K562 (cell line): ENCODE measurements around the gene TRAPPC1. TPM values are rescaled to one million over a fixed set of nuclear protein-coding genes. Genes with fewer than 3 reads are reported as not detected.

Experiments
- BCL6 ChIP-seq: fragments of 250-450 bp; sonication (Bioruptor Pico); IDR thresholded peaks from 2 replicates; pipeline ENCODE4 v1.4.0; 2020
- CHD4 ChIP-seq: fragments of 200-600 bp; sonication (generic); IDR thresholded peaks from 3 replicates; pipeline ENCODE4 v1.6.1; 2012; ENCODE audit warnings: low read depth, mild to moderate bottlenecking, mixed read lengths, low read length, inconsistent platforms; ENCODE audit not compliant: insufficient read depth, insufficient replicate concordance, poor library complexity, severe bottlenecking
- ELF2 ChIP-seq: fragments of 250-450 bp; sonication (Bioruptor Pico); IDR thresholded peaks from 2 replicates; pipeline ENCODE4 v1.5.0; 2021; ENCODE audit warnings: mild to moderate bottlenecking
- ELK1 ChIP-seq: sonication (generic); formaldehyde crosslinking; IDR thresholded peaks from 2 replicates; pipeline ENCODE4 v1.8.1; 2022; ENCODE audit warnings: missing genetic modification reagents
- FUS ChIP-seq: fragments of 200-400 bp; formaldehyde crosslinking; optimal IDR thresholded peaks from 2 replicates; pipeline ENCODE3; 2017; ENCODE audit warnings: low read depth, low read length
- HNRNPK ChIP-seq: fragments of 200-400 bp; formaldehyde crosslinking; IDR thresholded peaks from one replicate; pipeline ENCODE4 v1.6.1; 2018; ENCODE audit warnings: mild to moderate bottlenecking, low read depth, low read length; ENCODE audit not compliant: poor library complexity, severe bottlenecking
- MAZ ChIP-seq, 2 experiments: fragments of 450-650 bp in 1 of 2; sonication (generic) in 1 of 2; formaldehyde crosslinking; IDR thresholded peaks in 1 of 2; conservative IDR thresholded peaks in 1 of 2; 2 replicates each; pipeline versions ENCODE4 v1.4.0 to v1.5.0; 2020; ENCODE audit warnings: mild to moderate bottlenecking in 1 of 2, missing genetic modification reagents in 1 of 2
- RUNX1 ChIP-seq: sonication (generic); IDR thresholded peaks from 2 replicates; pipeline ENCODE4 v1.6.1; 2016; ENCODE audit warnings: antibody characterized with exemption, low read depth
- SP1 ChIP-seq: sonication (generic); formaldehyde crosslinking; IDR thresholded peaks from 2 replicates; pipeline ENCODE4 v1.8.1; 2022; ENCODE audit warnings: mild to moderate bottlenecking, missing genetic modification reagents
- THAP12 ChIP-seq: fragments of 250-450 bp; sonication (Bioruptor Pico); IDR thresholded peaks from 2 replicates; pipeline ENCODE4 v1.9.0; 2021; ENCODE audit warnings: mild to moderate bottlenecking, inconsistent platforms
- U2AF1 ChIP-seq: fragments of 200-400 bp; formaldehyde crosslinking; optimal IDR thresholded peaks from 2 replicates; pipeline ENCODE3; 2017; ENCODE audit warnings: mild to moderate bottlenecking, low read depth, low read length, moderate library complexity
- ZC3H8 ChIP-seq: fragments of 450-650 bp; IDR thresholded peaks from 2 replicates; pipeline ENCODE4 v1.6.1; 2017
- ZFP36 ChIP-seq: fragments of 150-350 bp; IDR thresholded peaks from 2 replicates; pipeline ENCODE4 v1.6.1; 2018; ENCODE audit warnings: low read length, low read depth; ENCODE audit not compliant: partially characterized antibody
- ZNF175 ChIP-seq: fragments of 200-800 bp; sonication (Bioruptor generic); IDR thresholded peaks from 2 replicates; pipeline ENCODE4 v1.6.1; 2016; ENCODE audit warnings: low read depth, mild to moderate bottlenecking, missing genetic modification characterization, missing compliant biosample characterization
- ZNF274 ChIP-seq: IDR thresholded peaks from 2 replicates; pipeline ENCODE4 v1.6.1; 2011; ENCODE audit warnings: low read depth, mild to moderate bottlenecking, low read length, moderate library complexity, borderline replicate concordance
- ZNF354B ChIP-seq: fragments of 250-450 bp; sonication (Bioruptor Pico); IDR thresholded peaks from 2 replicates; pipeline ENCODE4 v1.4.0; 2020
- ZNF668 ChIP-seq: fragments of 250-450 bp; sonication (Bioruptor Pico); IDR thresholded peaks from 2 replicates; pipeline ENCODE4 v1.8.0; 2022; ENCODE audit warnings: mild to moderate bottlenecking, inconsistent platforms
- ZNF830 ChIP-seq: fragments of 250-450 bp; sonication (Bioruptor Pico); IDR thresholded peaks from 2 replicates; pipeline ENCODE4 v1.5.0; 2021; ENCODE audit warnings: mild to moderate bottlenecking
- polyA plus RNA-seq, 8 experiments: library from polyadenylated mRNA; depleted of rRNA in 4 of 8; stranded (reverse) in 5 of 8; unstranded in 3 of 8; fragments of >200 nt; fragmentation: Nextera tagmentation in 2 of 8; fragmentation: Illumina TruSeq in 1 of 8; extraction: Ambion mirVana in 2 of 8; extraction: Trizol in 1 of 8; gene quantifications; 2 replicates each; pipeline versions ENCODE4 v1.2.1 to v1.2.3, GENCODE V29; 2011 to 2014; ENCODE audit warnings: inconsistent platforms in 1 of 8, missing spikeins in 1 of 8
- total RNA-seq, 7 experiments: library from RNA; depleted of rRNA in 6 of 7; stranded (reverse); fragments of >200 nt in 6 of 7; fragmentation: Illumina TruSeq in 2 of 7; extraction: Trizol in 2 of 7; gene quantifications; 2 replicates each; pipeline versions ENCODE4 v1.2.1 to v1.2.3, GENCODE V29; 2011 to 2021; ENCODE audit warnings: low replicate concordance in 1 of 7
- TF ChIP-seq, protein P1 (sequence below), 2 experiments: fragments of 450-650 bp; IDR thresholded peaks; 2 replicates each; pipeline ENCODE4 v1.6.1; 2018; ENCODE audit warnings: mild to moderate bottlenecking in 2 of 2, low read depth in 1 of 2; ENCODE audit not compliant: partially characterized antibody in 2 of 2

Gene TRAPPC1
- total and polyA plus RNA-seq, 9 of the 15 experiments (the other 6 are each of a cell fraction or from before 2014, with no cell fraction given) = 11.7 to 82.8 (median 36.2) TPM

- TF ChIP-seq, protein P1, sequence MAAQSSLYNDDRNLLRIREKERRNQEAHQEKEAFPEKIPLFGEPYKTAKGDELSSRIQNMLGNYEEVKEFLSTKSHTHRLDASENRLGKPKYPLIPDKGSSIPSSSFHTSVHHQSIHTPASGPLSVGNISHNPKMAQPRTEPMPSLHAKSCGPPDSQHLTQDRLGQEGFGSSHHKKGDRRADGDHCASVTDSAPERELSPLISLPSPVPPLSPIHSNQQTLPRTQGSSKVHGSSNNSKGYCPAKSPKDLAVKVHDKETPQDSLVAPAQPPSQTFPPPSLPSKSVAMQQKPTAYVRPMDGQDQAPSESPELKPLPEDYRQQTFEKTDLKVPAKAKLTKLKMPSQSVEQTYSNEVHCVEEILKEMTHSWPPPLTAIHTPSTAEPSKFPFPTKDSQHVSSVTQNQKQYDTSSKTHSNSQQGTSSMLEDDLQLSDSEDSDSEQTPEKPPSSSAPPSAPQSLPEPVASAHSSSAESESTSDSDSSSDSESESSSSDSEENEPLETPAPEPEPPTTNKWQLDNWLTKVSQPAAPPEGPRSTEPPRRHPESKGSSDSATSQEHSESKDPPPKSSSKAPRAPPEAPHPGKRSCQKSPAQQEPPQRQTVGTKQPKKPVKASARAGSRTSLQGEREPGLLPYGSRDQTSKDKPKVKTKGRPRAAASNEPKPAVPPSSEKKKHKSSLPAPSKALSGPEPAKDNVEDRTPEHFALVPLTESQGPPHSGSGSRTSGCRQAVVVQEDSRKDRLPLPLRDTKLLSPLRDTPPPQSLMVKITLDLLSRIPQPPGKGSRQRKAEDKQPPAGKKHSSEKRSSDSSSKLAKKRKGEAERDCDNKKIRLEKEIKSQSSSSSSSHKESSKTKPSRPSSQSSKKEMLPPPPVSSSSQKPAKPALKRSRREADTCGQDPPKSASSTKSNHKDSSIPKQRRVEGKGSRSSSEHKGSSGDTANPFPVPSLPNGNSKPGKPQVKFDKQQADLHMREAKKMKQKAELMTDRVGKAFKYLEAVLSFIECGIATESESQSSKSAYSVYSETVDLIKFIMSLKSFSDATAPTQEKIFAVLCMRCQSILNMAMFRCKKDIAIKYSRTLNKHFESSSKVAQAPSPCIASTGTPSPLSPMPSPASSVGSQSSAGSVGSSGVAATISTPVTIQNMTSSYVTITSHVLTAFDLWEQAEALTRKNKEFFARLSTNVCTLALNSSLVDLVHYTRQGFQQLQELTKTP (IDR thresholded peaks at IDR 0.05; ENCODE audit: low read depth in 1 of 2, partially characterized antibody in 2 of 2) = no peak
- TF ChIP-seq SP1 = peak; percentile 67
- TF ChIP-seq ZNF354B = no peak
- TF ChIP-seq RUNX1 = no peak
- no peak for TF ChIP-seq U2AF1
- no peak for TF ChIP-seq ZNF175
- no peak for TF ChIP-seq ELF2 (CRISPR knock-in tag)
- no peak for TF ChIP-seq ZNF830 (CRISPR knock-in tag)
- TF ChIP-seq HNRNPK = no peak
- peak; percentile 33 to 37; a peak in 2 of 4 replicates for TF ChIP-seq MAZ (CRISPR knock-in tag; conservative IDR thresholded peaks at IDR 0.05 in 1 of 2, IDR thresholded peaks at IDR 0.05 in 1 of 2)
- TF ChIP-seq ZNF668 (CRISPR knock-in tag) = 0 out of 2 replicates have a peak, but pooled peaks have one; percentile 6
- TF ChIP-seq CHD4 = no peak
- TF ChIP-seq ZFP36 = no peak
- no peak for TF ChIP-seq ELK1 (CRISPR knock-in tag)
- no peak for TF ChIP-seq FUS
- TF ChIP-seq THAP12 (CRISPR knock-in tag) = no peak
- TF ChIP-seq ZC3H8 = no peak
- no peak for TF ChIP-seq ZNF274
- no peak for TF ChIP-seq BCL6 (CRISPR knock-in tag)
Observed at GRCh38 chr17:7915611-7916384, 15.9 kb downstream of the TRAPPC1 start, which contains the start of gene RNF227 (continued).
